ENCODE measurements around the gene KLHL21.
A peak's percentile ranks its signal among the peaks of the same experiment; 100 is the strongest.
"Not testable (repeated sequence)": the region's sequence is repeated elsewhere in the genome, so short reads cannot be mapped to it uniquely, and the experiment has no call there.

The KLHL21 gene

DNA sequence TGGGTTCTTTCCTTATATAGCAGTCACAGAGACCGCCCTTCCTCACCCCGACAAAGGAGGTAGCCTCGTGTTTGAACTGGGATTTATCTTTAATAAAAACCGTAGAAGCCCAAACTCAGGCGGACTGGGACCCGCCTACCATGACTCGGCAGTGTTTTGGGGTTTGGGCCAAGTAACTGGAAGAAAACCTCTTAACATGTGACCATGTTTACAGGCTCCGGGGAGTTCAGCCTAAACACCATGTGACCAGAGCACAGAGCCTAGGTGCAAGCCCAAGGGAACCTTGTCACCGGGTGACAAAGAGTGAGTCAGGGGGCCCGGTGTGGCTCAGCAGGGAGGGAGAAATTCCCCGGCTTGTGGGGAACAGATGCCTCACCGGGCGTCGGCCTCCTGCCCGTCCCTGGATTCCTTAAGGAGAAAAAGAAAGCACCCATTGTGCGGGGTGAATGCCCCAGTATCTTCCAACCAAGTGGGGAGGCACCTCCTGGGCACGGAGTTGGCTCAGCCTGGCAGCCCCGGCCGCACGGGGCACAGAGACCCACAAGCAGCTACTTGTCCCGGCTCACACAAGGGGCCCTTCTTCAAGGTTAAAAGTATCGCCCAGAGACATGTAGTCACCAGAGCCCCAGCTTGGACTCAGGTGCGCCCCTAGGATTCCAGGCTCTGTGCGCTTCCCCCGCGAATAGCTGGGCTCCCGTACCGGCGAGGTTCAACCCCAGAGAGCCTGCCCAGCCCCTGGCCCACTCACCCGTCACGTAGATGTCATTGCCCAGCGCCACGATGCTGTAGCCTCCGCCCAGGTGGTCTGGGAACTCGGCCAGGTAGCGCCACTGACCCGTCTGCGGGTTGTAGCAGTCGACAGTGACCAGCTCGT, 1.4 kb downstream of the KLHL21 start:
- DNase-seq (ENCODE audit: low read depth in 1 of 2, low spot score in 1 of 2) = peak; percentile 59 to 72
- in situ Hi-C loops (cut with HindIII; ENCODE audit: low pct_unique_long_range_greater_than_20kb, low sequenced_read_pairs) = no loop called here
- TF ChIP-seq JUND (IDR thresholded peaks at IDR 0.05; ENCODE audit: low read depth) = no peak

DNA sequence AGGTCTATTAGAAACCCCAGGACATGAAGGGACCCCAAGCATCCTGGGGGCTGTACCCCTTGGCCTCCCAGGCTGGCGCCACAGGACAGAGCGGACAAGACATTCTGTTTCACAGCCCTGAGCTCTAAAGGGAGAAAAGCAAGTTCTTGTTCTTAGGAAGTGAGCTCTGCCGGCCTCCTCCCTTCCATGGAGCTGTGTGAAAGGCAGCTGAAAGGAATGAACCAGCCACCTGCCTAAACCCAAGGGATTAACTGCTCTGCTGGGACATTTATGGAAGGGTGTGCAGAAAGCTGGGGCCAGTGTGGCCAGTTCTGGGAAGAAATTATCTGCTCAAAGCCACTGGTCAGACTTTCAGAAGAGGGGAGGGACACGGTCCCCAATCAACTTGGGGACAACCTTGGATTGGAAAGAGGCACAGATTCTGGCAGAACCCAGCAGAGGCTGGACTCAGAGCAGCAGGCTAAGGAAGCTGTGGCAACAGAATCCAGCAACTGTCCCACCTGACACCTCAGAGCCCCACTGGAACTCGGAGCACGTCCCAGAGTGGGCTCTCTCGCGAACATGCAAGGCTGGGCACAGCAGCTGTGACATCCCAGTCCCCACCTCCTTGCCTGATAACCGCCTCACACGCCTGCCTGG, 2.1 kb downstream of the KLHL21 start:
- in situ Hi-C loops (cut with HindIII; ENCODE audit: low pct_unique_long_range_greater_than_20kb, low sequenced_read_pairs) = no loop called here
- no peak for TF ChIP-seq JUND (IDR thresholded peaks at IDR 0.05; ENCODE audit: low read depth)
- no peak for DNase-seq (ENCODE audit: low read depth in 1 of 2, low spot score in 1 of 2)

DNA sequence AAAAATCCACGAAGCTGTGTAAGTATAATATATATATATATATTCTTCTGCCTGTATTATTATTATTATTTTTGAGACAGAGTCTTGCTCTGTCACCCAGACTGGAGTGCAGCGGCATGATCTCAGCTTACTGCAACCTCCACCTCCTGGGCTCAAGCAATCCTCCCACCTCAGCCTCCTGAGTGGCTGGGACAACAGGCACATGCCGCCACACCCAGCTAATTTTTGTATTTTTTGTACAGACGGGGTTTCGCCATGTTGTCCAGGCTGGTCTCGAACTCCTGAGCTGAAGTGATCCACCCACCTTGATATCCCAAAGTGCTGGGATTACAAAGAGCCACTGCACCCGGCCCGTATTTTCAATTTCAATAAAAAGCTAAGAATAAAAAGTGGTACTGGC, 2.7 kb downstream of the KLHL21 start:
- DNase-seq (ENCODE audit: low read depth in 1 of 2, low spot score in 1 of 2); in situ Hi-C loops (cut with HindIII; ENCODE audit: low pct_unique_long_range_greater_than_20kb, low sequenced_read_pairs): not testable (repeated sequence)

DNA sequence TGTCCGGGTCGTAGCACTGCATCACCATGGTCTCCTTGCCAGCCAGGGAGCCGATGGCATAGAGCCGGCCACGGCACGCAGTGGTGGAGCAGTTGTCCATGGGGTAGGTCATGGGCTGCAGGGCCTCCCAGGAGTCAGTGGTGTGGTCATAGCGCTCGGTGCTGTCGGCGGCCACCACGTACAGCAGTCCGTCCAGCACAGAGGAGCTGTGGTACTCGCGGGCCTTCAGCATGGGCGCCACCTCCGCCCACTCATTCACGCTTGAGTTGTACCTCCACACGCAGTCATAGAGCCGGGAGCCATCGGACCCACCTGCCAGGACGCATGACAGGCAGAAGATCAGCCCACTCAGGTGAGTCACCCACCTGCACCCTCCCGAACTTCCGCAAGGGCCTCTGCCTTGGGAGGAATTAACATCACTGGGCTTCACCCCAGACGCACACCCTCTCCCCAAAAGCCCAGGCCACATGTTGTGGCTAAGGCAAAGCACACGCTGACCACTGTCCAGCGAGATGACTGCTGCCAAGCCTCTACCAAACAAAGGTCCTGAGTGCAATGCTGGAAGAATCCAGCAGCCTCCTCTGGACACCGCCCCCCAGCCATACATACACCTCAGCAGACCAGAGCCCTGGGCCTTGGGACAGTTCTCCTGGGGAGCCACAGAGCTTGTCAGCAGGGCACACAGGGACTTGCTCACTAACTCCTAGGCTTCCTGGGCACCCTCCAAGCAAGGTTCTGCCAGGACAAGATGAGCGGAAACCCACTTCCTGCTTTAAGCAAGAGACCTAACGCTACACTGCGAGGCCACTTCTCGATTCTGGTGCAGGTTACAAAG, 3.3 kb downstream of the KLHL21 start:
- no peak for TF ChIP-seq JUND (IDR thresholded peaks at IDR 0.05; ENCODE audit: low read depth)
- in situ Hi-C loops (cut with HindIII; ENCODE audit: low pct_unique_long_range_greater_than_20kb, low sequenced_read_pairs) = no loop called here
- DNase-seq (ENCODE audit: low read depth in 1 of 2, low spot score in 1 of 2) = no peak

DNA sequence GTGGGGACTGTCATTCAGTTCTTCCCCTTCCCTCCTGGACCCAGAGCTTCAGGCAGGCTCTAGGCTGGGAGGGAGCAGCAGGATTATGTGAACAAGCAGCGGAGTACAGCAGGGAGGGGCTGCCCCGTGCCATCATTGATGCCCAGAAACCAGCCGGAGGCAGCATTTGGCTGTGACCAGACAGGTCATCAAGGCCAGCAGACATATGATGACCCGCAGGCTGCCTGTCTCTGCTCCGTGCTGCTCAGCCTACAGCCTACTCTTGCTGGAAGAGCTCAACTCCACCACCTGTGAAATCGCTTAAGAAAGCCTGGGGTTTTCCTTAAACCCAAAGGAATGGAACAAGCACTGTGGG, 4.9 kb downstream of the KLHL21 start:
- DNase-seq (ENCODE audit: low read depth in 1 of 2, low spot score in 1 of 2) = no peak
- no peak for TF ChIP-seq JUND (IDR thresholded peaks at IDR 0.05; ENCODE audit: low read depth)
- in situ Hi-C loops (cut with HindIII; ENCODE audit: low pct_unique_long_range_greater_than_20kb, low sequenced_read_pairs) = no loop called here

GRCh38 chr1:6596886-6597776, 5.5 kb downstream of the KLHL21 start:
- no peak for DNase-seq (ENCODE audit: low read depth in 1 of 2, low spot score in 1 of 2)
- in situ Hi-C loops (cut with HindIII; ENCODE audit: low pct_unique_long_range_greater_than_20kb, low sequenced_read_pairs) = no loop called here
- TF ChIP-seq JUND (IDR thresholded peaks at IDR 0.05; ENCODE audit: low read depth) = no peak

DNA sequence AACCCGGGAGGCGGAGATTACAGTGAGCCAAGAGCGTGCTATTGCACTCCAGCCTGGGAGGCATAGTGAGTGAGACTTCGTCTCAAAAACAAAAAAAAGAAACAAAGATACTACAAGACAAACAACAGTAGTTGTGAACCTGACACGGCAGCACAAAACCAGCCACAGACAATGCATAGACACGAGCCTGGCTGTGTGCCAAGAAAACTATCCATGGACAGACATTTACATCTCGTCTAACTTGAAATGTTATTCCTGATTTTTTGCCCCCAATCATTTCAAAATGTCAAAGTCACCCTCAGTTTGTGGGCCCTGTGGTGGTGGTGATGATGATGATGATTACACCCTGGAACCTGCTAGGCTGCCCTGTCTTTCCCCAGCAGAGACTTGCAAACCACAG, 6.3 kb downstream of the KLHL21 start:
- no peak for TF ChIP-seq JUND (IDR thresholded peaks at IDR 0.05; ENCODE audit: low read depth)
- in situ Hi-C loops (cut with HindIII; ENCODE audit: low pct_unique_long_range_greater_than_20kb, low sequenced_read_pairs) = no loop called here
- DNase-seq (ENCODE audit: low read depth in 1 of 2, low spot score in 1 of 2) = no peak

DNA sequence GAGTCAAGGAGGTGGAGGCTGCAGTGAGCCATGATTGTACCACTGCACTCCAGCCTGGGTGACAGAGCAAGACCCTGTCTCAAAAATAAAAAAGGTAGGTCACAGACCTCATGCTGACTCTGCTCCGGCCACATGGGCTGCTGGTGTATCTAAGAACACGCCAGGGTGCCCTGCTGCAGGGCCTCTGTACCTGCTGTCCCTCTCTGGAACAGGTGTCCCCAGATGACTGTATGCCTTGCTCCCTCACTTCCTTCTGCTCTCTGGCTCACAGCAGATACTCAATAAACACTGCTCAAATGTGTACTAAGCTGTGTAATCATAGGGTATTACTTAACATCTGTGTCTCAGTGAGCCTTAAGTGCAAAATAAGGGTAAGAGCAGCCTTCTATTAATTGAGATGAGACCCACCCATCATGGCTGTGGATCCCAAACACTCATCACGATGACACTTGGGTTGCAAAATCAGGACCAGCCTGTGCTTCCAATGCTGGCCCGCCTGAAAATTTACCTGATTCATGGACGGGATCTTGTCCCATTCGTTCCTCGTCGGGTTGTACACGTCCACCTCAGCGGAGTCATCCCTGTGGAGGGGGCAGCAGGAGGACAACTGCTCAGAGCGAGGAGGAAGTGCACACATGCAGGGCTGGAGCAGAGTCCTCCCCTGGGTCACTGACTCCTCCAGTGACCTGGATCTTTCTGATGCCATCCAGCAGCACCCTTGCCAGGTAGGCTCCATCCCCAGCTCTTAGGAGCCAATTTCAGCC, 7.5 kb downstream of the KLHL21 start:
- TF ChIP-seq JUND (IDR thresholded peaks at IDR 0.05; ENCODE audit: low read depth) = no peak
- in situ Hi-C loops (cut with HindIII; ENCODE audit: low pct_unique_long_range_greater_than_20kb, low sequenced_read_pairs) = no loop called here
- DNase-seq (ENCODE audit: low read depth in 1 of 2, low spot score in 1 of 2) = no peak

- no peak for TF ChIP-seq JUND (IDR thresholded peaks at IDR 0.05; ENCODE audit: low read depth)
- in situ Hi-C loops (cut with HindIII; ENCODE audit: low pct_unique_long_range_greater_than_20kb, low sequenced_read_pairs) = no loop called here
- no peak for DNase-seq (ENCODE audit: low read depth in 1 of 2, low spot score in 1 of 2)
Measured at GRCh38 chr1:6593810-6594209, 8.9 kb downstream of the KLHL21 start.

DNA sequence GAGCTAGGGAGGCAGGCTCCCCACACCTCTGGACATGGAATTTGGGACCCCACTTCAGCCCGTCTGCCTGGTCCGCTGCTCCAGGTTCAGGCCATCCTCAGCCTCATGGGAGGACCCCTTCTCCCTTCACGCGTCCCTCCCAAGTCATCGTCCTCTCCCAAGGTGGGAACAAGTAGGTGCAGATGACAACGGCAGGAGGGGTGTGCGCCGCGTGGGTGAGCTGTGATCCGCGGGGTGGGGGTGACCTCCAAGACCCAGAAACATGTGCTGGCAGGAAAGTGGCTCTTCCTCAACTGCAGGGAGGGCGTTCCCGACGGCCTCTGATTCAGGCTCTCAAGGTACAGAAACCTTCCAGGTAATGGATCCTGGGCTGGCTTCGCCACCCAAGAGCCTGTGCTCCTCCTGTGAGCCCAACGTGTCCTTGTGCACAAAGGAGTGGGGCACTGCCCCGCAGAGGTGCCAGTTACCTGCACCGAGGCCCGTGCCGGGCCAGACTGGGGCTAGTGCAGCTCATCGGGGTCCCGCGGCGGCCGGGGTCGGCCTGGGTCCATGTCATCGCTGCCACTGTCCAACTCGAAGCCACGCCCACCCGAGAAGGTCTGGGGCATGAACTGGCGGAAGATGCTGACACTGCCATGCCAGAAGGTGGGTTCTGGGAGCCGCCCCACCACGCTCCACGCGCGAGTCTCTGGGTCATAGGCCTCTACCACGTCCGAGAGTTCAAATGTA, 9.6 kb downstream of the KLHL21 start:
- no peak for TF ChIP-seq JUND (IDR thresholded peaks at IDR 0.05; ENCODE audit: low read depth)
- DNase-seq (ENCODE audit: low read depth in 1 of 2, low spot score in 1 of 2) = no peak
- in situ Hi-C loops (cut with HindIII; ENCODE audit: low pct_unique_long_range_greater_than_20kb, low sequenced_read_pairs) = no loop called here

DNA sequence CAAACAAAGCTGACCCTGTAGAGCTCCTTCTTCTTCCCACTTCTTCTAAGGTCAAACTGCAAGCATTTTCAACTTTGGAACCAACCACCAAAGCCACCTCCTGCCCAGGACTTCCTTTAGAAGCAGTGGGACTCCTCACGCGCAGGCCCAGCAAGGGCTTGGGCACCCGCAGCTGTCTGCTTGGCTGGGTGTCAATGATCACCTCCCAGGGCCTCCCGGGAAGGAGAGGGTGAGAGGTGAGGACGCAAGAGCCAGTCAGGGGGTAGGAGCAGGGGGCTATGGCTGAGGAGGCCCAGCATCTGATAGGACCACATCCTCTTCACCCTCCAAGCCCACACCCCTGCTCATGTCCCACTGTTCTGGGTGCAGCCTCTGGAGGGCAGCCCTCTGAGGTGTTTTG, 10.2 kb downstream of the KLHL21 start:
- DNase-seq (ENCODE audit: low read depth in 1 of 2, low spot score in 1 of 2) = no peak
- in situ Hi-C loops (cut with HindIII; ENCODE audit: low pct_unique_long_range_greater_than_20kb, low sequenced_read_pairs) = no loop called here
- no peak for TF ChIP-seq JUND (IDR thresholded peaks at IDR 0.05; ENCODE audit: low read depth)

All from T47D (cell line).